HG03442 (cell line): ENCODE measurements around the gene B3GNT2.

ENCODE experiments used
- ATAC-seq: cut with Tn5 transposase; IDR thresholded peaks from one replicate; pipeline ENCODE4 v1.9.1; 2021; ENCODE audit warnings: mild to moderate bottlenecking, moderate library complexity; ENCODE audit not compliant: unreplicated experiment

B3GNT2 gene

DNA sequence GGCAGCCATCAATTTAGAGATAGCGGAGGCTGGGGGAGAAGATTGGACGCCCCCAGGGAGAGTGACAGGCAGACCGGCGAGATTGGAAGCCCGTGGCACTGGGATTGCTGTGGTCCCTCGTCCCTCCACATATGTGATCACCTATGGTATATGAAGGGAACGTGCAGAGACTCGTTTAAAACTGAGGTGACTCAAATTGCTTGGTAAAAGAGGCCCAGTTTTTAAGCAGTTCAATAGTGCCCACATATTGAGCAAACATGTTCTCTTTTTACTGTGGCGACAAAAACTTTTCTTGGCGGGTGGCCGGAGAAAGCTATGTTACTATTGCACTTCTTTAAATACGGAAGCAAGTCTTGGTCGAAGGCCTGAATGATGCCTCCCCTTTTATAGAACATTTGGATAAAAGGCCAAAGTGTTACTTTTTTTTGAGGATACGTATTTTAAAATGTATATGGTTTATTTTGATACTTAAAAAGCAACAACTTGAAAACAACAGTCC lies 9.1 kb downstream of the B3GNT2 start:
- ATAC-seq: no peak

DNA sequence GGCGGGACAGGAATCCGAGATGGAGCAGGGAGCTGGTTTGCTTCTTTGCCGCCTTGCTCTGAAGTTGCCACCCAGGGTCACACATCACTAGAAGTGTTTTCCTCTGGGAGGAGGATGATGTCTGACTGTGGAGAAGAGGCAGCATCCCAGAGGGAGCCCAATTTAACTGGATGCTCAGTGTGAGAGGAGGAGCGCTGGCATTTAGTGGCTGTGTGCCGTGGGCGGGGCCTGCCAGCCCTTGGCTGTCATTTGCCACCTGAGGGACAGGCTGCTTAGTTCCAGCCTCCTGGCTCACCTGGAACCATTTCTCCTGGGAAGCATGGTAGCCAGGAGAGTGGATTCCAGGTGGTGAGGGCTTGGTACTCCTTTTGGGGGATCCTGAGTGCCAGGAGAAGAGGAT lies 9.6 kb downstream of the B3GNT2 start:
- ATAC-seq: no peak

DNA sequence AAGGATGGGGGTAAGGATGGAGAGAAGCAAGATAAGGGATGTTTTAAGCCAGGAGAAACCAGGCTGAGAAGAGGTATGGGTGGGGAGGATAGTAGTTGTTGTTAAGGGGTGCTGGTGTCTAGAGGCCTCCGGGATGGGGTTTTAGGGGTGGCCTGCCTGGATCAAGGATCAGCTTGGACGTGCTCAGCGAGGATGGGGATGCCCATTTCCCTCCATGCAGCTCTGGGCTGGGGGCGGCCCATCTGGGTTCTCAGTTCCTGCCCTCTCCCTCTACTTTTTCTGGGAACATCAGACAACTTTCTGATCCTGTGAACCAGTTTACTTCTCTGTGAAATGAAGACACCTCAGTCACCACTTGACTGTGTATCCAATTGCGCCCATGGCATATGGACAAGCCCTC lies 10.1 kb downstream of the B3GNT2 start:
- no peak for ATAC-seq

DNA sequence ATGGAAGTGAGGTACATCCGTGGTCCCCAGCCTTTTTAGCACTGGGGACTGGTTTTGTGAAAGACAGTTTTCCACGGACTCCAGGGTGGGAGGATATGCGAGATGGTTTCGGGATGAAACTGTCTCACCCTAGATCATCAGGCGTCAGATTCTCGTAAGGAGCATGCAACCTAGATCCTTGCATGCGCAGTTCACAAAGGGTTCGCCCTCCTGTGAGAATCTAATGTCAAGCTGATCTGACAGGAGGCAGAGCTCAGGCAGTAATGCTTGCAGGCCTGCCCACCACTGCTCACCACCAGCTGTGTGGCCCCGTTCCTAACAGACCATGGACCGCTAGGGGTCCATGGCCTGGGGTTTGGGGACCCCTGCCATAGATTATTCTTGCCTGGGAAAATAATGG lies 11.6 kb downstream of the B3GNT2 start:
- no peak for ATAC-seq

DNA sequence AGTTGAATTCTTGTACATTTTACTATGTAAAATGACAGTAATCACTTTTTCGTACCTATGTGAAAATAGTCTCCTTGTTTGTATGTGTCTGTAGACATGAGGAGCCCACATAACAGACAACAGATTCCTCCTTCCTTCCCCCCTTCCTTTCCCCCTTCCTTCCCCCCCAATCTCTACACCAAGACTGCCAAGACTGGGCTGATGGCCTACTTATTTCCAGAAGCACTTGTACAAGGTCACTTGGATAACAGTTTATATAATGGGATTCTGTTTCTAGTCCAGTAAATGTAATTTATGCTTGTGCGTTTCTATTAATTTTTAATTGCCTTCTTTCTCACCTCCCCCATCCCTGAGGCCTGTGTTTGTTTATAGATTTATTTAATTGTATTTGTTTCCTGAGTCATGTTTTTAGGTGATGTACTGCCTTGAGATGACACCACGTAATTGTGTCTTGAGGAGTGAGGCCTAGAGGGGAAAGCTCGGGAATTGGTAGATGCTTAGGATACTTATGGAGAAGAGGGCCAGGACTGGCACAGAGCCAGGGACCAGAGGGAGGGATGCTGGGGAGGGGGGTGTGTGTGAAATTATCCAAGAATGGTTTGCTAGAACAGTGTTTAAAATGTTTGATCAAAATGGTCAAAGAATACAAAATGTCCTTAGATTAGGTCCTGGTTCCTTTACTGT lies 12.3 kb downstream of the B3GNT2 start:
- no peak for ATAC-seq

DNA sequence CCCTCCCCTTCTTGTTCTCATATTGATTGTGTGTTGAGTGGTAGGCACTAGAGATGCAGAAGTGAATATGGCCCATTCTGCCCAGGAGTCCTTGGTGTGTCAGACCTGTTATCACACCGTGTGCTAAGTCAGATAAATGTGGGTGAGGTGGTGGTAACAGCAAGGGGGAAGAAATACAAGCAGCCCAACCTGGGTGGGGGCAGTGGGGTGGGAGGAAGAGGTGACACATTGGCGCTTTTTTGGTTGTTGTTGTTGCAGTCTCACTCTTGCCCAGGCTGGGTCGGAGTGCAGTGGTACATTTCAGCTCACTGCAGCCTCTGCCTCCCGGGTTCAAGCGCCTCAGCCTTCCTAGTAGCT lies 12.8 kb downstream of the B3GNT2 start:
- no peak for ATAC-seq

DNA sequence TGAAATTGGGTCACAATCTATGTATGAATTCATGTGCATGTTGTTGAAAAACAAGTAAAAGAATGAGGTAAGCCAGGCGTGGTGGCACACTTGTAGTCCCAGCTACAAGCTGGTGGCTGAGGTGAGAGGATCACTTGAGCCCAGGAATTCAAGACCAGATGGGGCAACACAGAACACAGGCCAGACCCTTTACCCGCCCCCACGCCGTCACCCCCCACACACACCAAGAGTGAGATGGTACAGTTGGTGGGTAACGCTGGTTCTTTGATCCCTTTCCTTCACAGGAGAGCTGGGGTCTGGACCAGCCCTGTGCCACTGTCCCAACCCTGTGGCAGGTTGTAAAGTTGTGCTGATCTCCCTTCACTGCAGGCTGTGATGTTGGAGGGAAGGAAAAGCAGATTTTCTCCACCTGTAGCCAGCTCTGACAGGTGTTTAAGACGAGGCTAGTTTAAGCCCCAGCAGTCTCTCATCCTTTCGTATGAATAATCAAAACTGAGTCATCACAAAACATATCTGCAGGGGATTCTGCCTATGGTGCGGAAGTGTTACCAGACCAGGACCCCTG lies 13.6 kb downstream of the B3GNT2 start:
- no peak for ATAC-seq

DNA sequence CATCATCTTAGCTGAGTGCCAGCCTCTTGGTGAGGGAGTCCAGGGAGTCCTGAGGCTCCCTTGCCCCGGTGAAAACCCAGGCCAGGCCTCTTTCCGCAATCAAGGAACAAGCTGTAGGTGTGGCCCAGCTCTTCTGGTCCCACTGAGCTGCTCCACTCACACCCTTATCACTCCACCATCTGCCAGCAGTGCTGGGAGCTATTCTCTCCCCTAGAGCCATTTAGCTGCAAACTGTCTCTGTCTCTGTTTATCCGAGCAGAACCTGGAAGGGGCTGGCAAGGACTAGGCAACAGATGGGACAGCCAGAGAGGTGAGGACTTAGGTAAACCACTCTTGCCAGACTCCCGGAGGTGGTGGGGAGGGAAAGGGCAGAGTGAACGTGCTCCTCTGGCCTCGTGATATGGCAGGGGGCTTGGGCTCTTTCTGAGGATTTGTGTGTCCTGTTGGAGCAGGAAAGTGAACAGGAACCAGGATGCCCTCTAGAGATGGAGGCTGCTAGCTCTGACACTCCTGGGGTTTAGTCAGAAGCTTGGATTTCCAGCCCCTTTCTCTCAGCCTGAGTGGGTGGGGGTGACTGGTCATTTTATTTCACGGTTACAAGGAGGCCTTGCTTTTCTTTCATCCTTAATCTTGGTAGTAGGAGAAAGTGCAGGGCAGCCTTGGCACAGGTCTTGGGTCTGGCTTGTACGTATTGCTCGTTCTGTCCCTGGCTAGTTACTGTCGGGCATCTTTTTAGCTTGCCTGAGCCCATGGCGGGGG lies 19.6 kb downstream of the B3GNT2 start:
- ATAC-seq: no peak

DNA sequence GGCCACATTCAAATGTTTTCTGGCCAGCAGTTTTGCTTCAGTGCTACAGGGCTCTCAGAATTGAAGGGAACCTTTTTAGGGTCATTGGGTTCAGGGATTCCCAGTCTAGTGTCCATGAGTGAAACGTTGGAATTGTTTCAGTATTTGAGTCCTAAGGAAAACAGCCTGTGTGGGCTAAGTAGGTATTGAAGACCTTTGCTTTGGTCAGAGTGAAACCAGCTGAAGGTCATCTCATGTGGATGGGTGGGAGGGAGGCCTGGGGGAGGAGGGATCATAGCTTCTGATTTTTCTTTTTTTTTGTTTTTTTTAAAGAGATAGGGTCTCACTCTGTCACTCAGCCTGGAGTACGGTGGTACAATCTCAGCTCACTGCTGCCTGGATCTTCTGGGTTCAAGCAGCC lies 20.2 kb downstream of the B3GNT2 start:
- no peak for ATAC-seq

DNA sequence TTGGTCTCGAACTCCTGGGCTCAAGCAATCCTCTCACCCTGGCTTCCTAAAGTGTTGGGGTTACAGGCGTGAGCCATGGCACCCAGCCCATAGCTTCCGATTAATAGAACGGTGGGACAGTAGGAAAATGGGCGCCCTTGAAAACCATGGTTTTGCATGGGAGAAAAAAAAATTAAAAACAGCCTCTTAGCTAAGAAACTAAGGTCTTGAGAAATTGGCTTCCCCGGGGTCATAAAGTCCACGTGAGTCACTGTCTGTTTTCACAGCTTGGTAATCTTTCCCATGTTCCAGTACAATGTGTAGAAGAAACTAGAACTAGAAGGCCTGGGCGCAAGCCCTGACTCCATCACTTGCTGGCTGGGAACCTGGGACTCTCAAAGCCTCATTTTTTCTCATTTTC lies 20.7 kb downstream of the B3GNT2 start:
- ATAC-seq: no peak

DNA sequence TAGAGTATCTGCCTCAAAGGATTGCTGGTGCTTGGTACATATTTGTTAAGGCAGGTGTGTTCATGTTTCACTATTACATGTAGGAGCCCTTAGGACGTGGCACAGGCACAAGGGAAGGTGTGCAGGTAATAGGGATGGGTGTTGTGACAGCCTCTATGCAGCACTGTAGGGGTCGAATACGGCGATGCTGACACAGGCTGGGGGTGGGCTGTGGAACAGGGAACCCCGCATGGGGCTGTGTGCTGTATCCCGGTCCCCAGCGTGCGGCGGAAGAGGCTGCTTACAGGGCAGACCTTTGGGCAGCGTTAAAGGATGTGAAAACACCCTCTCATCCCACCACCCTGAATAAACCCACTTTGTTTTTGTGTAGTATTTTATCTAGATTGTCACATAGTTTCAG lies 21.5 kb downstream of the B3GNT2 start:
- ATAC-seq: no peak

DNA sequence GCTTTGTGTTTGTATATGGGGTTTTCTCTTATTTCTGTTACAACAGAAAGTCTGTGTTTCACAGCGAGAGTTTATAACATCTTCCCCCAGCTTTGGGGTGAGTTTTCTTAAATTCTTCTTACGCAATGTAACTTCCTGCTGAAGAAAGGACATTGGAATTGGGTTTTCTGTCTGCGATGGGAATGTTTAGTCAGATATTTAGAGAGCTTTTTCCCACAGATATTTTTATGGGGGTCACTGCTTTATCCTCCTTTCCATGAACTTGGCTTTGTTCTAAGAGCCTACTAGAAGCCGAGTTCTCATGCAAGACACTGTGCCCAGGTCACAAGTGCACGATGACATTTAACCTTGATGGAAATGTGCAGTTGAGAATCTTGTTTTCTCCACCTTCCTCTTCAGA lies 22.1 kb downstream of the B3GNT2 start:
- no peak for ATAC-seq

DNA sequence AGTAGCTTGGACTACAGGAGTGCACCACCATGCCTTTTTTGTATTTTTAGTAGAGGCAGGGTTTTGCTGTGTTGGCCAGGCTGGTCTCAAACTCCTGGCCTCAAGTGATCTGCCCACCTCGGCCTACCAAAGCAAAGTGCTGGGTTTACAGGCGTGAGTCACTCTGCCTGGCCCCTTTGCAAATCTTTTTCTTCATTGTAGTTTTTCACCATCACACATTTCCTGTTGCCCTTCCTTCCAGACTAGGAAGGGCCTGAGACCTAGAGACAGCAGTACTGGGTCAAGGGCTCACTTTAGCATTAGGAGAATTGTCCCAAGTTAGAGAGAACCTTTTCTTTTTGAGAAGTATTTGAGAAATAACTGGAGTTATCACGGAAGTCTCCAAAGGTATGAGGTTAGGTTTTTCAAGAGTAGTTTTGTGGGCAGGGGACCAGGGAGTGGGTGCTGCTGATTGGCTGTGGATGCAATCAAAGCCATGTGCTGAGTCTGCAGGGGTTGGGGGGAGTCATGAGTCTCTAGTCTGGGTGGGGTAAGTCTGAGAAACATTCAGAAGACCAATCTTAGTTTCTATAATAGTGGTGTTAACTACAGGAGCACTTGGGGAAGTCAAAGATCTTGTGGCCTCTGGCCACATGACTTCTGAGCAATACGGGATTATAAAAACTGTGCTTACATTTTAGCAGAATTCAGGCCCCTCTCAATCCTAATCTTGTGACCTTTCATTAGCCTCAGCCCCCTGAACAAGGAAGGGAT lies 23.7 kb downstream of the B3GNT2 start:
- ATAC-seq: no peak

DNA sequence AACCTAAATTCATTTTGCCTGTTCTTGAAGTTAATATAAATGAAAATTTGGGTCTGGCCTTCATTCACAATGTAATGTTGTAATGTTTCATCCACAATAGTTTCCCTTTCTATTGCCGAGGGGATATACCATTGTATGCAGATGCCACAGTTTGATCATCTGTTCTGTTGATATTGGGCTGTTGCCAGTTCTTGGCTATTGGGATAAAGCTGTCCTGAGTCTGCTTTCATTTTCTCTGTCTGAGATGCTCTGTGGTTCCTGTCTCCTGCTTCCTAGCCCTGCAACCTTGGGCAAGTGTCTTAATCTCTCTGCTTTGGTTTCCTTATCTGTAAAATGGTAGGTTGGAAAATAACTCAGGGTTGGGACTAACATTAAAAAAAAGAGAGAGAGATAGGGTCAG lies 25.2 kb downstream of the B3GNT2 start:
- ATAC-seq: no peak

DNA sequence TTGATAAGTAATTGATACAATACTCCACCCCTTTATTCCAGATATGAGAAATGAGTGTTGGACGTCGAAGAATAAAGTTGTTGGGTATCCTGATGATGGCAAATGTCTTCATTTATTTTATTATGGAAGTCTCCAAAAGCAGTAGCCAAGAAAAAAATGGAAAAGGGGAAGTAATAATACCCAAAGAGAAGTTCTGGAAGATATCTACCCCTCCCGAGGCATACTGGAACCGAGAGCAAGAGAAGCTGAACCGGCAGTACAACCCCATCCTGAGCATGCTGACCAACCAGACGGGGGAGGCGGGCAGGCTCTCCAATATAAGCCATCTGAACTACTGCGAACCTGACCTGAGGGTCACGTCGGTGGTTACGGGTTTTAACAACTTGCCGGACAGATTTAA lies 26.3 kb downstream of the B3GNT2 start:
- ATAC-seq: no peak

DNA sequence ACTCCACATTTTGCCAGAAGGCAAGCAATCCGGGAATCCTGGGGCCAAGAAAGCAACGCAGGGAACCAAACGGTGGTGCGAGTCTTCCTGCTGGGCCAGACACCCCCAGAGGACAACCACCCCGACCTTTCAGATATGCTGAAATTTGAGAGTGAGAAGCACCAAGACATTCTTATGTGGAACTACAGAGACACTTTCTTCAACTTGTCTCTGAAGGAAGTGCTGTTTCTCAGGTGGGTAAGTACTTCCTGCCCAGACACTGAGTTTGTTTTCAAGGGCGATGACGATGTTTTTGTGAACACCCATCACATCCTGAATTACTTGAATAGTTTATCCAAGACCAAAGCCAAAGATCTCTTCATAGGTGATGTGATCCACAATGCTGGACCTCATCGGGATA lies 26.8 kb downstream of the B3GNT2 start:
- no peak for ATAC-seq

DNA sequence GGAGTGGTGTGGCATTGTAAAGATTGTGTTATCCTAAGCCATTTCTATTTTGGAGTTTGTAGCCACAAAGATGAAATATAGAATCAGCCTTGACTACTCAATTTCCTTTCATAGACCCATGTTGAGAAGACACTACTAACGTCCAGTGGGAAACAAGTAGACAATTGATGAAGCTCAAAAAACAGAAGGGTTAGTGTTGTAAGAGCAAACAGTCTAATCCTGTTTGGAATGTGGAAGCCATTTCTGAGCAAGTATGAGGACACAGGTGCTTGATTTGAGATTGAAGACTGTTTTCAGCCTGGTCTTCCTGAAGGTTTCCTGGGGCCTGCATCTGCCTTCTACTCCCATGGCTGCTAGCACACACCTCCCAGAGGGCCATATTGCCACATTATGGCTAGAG lies 29.1 kb downstream of the B3GNT2 start:
- no peak for ATAC-seq

DNA sequence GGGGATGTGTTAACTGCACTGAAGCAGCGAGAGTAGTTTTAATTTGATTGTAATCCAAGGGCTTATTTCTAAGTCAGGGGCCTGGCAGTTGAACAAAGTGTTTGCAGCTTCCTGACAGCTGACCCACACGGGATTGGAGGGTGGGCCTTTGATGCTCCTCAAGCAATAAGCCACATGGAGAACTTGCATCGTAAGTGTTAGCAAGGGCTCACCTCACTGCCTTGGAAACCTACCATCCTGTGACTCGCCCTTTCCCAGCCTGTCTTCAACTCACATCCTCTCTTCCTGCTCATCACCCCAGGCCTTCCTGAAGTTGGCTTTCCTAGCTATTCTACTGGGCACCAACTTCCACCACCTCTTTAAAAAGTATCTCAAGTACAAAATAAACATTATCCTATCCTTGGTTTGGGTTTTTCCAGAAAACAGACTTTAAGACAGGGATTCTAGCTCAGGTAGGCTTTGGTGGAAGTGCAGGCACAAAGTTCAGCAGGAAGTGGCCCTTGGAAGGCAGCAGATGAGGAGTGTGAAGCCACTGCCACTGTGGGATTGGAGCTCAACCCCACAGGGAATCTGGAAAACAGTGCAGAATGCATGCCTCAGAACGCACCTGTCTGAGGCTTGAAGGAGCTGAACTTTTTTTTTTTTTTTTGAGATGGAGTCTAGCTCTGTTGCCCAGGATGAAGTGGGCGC lies 31.6 kb downstream of the B3GNT2 start:
- no peak for ATAC-seq

DNA sequence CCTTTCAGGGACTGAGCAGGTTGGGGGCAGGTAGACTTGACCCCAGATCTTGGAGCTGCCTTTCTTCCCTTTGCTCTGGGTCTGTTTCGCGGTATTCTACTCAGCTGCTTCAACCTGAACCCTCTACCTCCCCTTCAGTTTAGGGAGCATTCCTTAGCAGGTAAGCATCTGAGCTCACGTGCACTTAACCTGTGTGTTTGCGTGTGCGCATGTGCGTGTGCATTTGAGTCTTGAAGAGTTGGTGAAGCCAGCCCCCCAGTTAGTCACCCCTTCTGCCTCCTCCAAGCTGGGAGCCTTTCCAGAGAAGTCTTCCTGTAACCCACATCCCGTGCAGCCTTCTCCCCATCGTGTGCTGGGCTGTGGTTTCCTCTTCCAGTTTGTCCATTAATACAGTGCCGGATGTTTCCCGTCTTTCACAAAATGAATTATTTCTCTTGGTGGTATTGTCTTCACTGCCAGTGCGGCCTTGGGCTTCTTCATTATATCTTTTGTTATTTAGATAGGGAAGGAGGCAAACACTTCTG lies 33.2 kb downstream of the B3GNT2 start:
- ATAC-seq: no peak

DNA sequence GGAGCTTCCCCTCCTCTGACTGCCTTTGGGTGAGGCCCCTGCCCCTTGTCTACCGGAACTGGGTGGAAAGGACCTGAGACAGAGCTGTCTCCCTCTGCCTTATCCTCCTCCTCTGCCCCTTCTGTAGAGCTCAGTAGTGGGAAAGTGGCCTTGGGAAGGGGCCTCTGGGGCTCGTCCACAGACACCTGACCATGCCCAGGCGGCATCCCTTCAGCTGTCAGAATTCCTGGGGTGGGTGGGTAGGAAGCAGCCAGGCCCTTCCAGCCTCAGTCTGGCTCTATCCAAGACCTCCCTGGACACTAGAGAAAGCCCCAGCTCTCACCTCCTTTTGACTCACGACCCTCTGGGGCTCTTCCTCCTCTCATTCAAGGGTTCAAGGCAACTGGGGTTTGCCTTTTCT lies 35.6 kb downstream of the B3GNT2 start:
- ATAC-seq: no peak
